SK-N-SH treated with all-trans-retinoic acid at 6 μM for 48 hours (cell line): ENCODE data around the gene TMEM11.

ENCODE experiments used
- ATAC-seq: fragments of 200-7000 bp; cut with Tn5 transposase; 3 replicates; pipeline ENCODE4 v1.9.1; 2020; ENCODE audit warnings: mild to moderate bottlenecking, moderate library complexity
- ARNTL ChIP-seq: fragments of 450-650 bp; formaldehyde crosslinking; IDR thresholded peaks from 2 replicates; pipeline ENCODE4 v1.5.0; 2020; ENCODE audit warnings: low read depth, mild to moderate bottlenecking, moderate library complexity, borderline replicate concordance
- BACH2 ChIP-seq: fragments of 250-450 bp; sonication (Bioruptor Pico); IDR thresholded peaks from 2 replicates; pipeline ENCODE4 v1.9.0; 2021; ENCODE audit warnings: mild to moderate bottlenecking, borderline replicate concordance
- CREB5 ChIP-seq: fragments of 250-450 bp; sonication (Bioruptor Pico); IDR thresholded peaks from 2 replicates; pipeline ENCODE4 v1.5.1; 2020; ENCODE audit warnings: low read depth, mild to moderate bottlenecking, moderate library complexity
- CSDC2 ChIP-seq: fragments of 250-450 bp; sonication (Bioruptor Pico); IDR thresholded peaks from 2 replicates; pipeline ENCODE4 v1.5.0; 2020; ENCODE audit warnings: mild to moderate bottlenecking, moderate library complexity
- CSRNP3 ChIP-seq: fragments of 250-450 bp; sonication (Bioruptor Pico); IDR thresholded peaks from 2 replicates; pipeline ENCODE4 v1.5.1; 2021; ENCODE audit warnings: mild to moderate bottlenecking, moderate library complexity
- ESRRG ChIP-seq: fragments of 250-450 bp; sonication (Bioruptor Pico); IDR thresholded peaks from 2 replicates; pipeline ENCODE4 v1.6.1; 2021; ENCODE audit warnings: mild to moderate bottlenecking
- GLIS3 ChIP-seq: fragments of 250-450 bp; sonication (Bioruptor Pico); IDR thresholded peaks from 2 replicates; pipeline ENCODE4 v1.5.0; 2020; ENCODE audit warnings: mild to moderate bottlenecking, moderate library complexity
- ISL1 ChIP-seq: fragments of 250-450 bp; sonication (Bioruptor Pico); IDR thresholded peaks from 2 replicates; pipeline ENCODE4 v2.1.2; 2022; ENCODE audit warnings: mild to moderate bottlenecking, moderate library complexity
- OSR1 ChIP-seq: fragments of 250-450 bp; sonication (Bioruptor Pico); IDR thresholded peaks from 2 replicates; pipeline ENCODE4 v1.8.0; 2022; ENCODE audit warnings: moderate library complexity, mild to moderate bottlenecking, inconsistent platforms
- PATZ1 ChIP-seq: fragments of 250-450 bp; sonication (Bioruptor Pico); IDR thresholded peaks from 2 replicates; pipeline ENCODE4 v1.8.0; 2020; ENCODE audit warnings: mild to moderate bottlenecking, moderate library complexity, borderline replicate concordance
- POU6F1 ChIP-seq: fragments of 250-450 bp; sonication (Bioruptor Pico); IDR thresholded peaks from 2 replicates; pipeline ENCODE4 v1.8.0; 2021; ENCODE audit warnings: low read depth, mild to moderate bottlenecking, moderate library complexity, borderline replicate concordance
- PPARA ChIP-seq: fragments of 250-450 bp; sonication (Bioruptor Pico); IDR thresholded peaks from 2 replicates; pipeline ENCODE4 v1.5.0; 2020; ENCODE audit warnings: mild to moderate bottlenecking, borderline replicate concordance
- RARB ChIP-seq: fragments of 250-450 bp; sonication (Bioruptor Pico); IDR thresholded peaks from 2 replicates; pipeline ENCODE4 v1.8.0; 2021; ENCODE audit warnings: mild to moderate bottlenecking, moderate library complexity
- TCF4 ChIP-seq: fragments of 250-450 bp; sonication (Bioruptor Pico); IDR thresholded peaks from 2 replicates; pipeline ENCODE4 v1.8.0; 2021; ENCODE audit warnings: mild to moderate bottlenecking, moderate library complexity, borderline replicate concordance
- TOX ChIP-seq: fragments of 250-450 bp; sonication (Bioruptor Pico); IDR thresholded peaks from 2 replicates; pipeline ENCODE4 v1.8.0; 2021; ENCODE audit warnings: mild to moderate bottlenecking, moderate library complexity, borderline replicate concordance
- TSHZ2 ChIP-seq: fragments of 250-450 bp; sonication (Bioruptor Pico); IDR thresholded peaks from 2 replicates; pipeline ENCODE4 v1.5.0; 2020; ENCODE audit warnings: mild to moderate bottlenecking, moderate library complexity
- ZC3H10 ChIP-seq: fragments of 250-450 bp; sonication (Bioruptor Pico); IDR thresholded peaks from 2 replicates; pipeline ENCODE4 v1.5.1; 2021; ENCODE audit warnings: mild to moderate bottlenecking, moderate library complexity
- ZFP3 ChIP-seq: fragments of 250-450 bp; sonication (Bioruptor Pico); IDR thresholded peaks from 2 replicates; pipeline ENCODE4 v1.5.0; 2020; ENCODE audit warnings: mild to moderate bottlenecking, moderate library complexity
- ZFP30 ChIP-seq: fragments of 450-650 bp; formaldehyde crosslinking; IDR thresholded peaks from 2 replicates; pipeline ENCODE4 v1.5.0; 2022; ENCODE audit warnings: mild to moderate bottlenecking, moderate library complexity
- ZNF565 ChIP-seq: fragments of 450-650 bp; formaldehyde crosslinking; conservative IDR thresholded peaks from 2 replicates; pipeline ENCODE4 v1.5.0; 2020; ENCODE audit warnings: low read depth, mild to moderate bottlenecking, moderate library complexity
- ZNF70 ChIP-seq: fragments of 450-650 bp; formaldehyde crosslinking; IDR thresholded peaks from 2 replicates; pipeline ENCODE4 v1.5.0; 2020; ENCODE audit warnings: mild to moderate bottlenecking, moderate library complexity
- ZNF8 ChIP-seq: fragments of 450-650 bp; formaldehyde crosslinking; IDR thresholded peaks from 2 replicates; pipeline ENCODE4 v1.5.0; 2020; ENCODE audit warnings: mild to moderate bottlenecking, moderate library complexity

Gene TMEM11

GRCh38 chr17:21172846-21173245, 41.1 kb downstream of the TMEM11 start:
- no peak for ATAC-seq
- no peak for TF ChIP-seq ARNTL (CRISPR knock-in tag)
- TF ChIP-seq POU6F1 (CRISPR knock-in tag): no peak

GRCh38 chr17:21171970-21172510, 41.9 kb downstream of the TMEM11 start:
- no peak for TF ChIP-seq ARNTL (CRISPR knock-in tag)
- no peak for TF ChIP-seq PATZ1 (CRISPR knock-in tag)
- TF ChIP-seq CREB5 (CRISPR knock-in tag): no peak
- no peak for TF ChIP-seq POU6F1 (CRISPR knock-in tag)
- no peak for TF ChIP-seq BACH2 (CRISPR knock-in tag)
- no peak for TF ChIP-seq PPARA
- TF ChIP-seq ZNF565 (CRISPR knock-in tag): no peak
- ATAC-seq: no peak

- no peak for ATAC-seq
- TF ChIP-seq OSR1 (CRISPR knock-in tag) (no peak), CSDC2 (CRISPR knock-in tag) (no peak), PATZ1 (CRISPR knock-in tag) (no peak), CSRNP3 (CRISPR knock-in tag) (no peak), ZC3H10 (no peak), PPARA (no peak), TOX (no peak), TSHZ2 (CRISPR knock-in tag) (no peak), RARB (CRISPR knock-in tag) (no peak), ZFP3 (CRISPR knock-in tag) (no peak), POU6F1 (CRISPR knock-in tag) (no peak), ZNF70 (CRISPR knock-in tag) (no peak), ZNF565 (CRISPR knock-in tag) (no peak), ESRRG (no peak), TCF4 (CRISPR knock-in tag) (no peak), GLIS3 (CRISPR knock-in tag) (no peak), ISL1 (CRISPR knock-in tag) (no peak), ZFP30 (CRISPR knock-in tag) (no peak), ZNF8 (CRISPR knock-in tag) (no peak), ARNTL (CRISPR knock-in tag) (no peak)
These were observed 42.5 kb downstream of the TMEM11 start for GRCh38 chr17:21171309-21171922.
